Stimulated activated CD4-positive, alpha-beta T cell treated with anti-CD3 and anti-CD28 coated beads, TNF-alpha, amount 100 ng/mL, for 48 hours (primary cell): ENCODE measurements around the gene ZNF184.
"Not testable (repeated sequence)": the region's sequence is repeated elsewhere in the genome, so short reads cannot be mapped to it uniquely, and the experiment has no call there.

ENCODE experiments used
- DNase-seq, 3 donors: peaks; one replicate each; pipeline ENCODE4 v3.0.0-alpha.2; 2020; ENCODE audit warnings: low read depth in 3 of 3

ZNF184 gene

DNA sequence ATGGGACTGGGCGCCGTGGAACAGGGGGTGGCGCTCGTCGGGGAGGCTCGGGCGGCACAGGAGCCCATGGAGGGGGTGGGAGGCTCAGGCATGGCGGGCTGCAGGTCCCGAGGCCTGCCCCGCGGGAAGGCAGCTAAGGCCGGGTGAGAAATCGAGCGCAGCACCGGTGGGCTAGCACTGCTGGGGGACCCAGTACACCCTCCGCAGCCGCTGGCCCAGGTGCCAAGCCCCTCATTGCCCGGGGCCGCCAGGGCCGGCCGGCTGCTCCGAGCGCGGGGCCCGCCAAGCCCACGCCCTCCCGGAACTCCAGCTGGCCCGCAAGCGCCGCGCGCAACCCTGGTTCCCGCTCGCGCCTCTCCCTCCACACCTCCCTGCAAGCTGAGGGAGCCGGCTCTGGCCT lies 48.1 kb downstream of the ZNF184 start:
- DNase-seq, result not testable (repeated sequence)

DNA sequence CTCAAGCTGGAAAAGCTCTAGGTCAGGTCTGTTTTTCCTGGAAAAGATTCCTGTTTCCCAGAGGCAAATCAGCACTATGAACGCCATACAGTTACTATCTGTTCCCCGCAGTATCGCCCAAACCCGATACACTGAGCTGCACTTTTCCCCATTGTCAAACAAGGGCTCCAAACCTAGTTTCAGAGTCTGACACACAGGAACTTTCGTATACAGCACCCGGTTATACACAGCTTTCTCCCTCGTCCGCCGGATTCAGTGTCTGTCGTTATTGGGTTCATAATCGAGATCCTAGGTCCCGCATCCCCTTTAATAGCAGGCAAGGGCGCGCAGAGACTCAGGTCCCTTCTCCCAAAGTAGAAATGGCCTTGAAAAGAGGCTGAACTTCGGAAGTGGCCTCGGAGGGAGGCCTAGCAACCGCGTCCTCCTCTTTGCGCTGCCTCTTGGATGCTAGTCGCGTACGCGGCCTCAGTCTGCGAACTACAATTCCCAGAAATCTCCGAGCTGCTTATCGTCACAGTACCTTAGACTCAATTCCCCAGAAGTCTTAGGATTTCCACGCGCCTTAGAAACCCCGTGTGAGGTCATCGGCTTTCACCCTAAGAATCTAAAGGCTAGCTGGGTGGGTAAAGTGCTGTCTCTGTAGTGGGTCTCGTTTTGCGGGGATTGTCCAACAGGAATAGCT lies 50.1 kb downstream of the ZNF184 start:
- no peak for DNase-seq

DNA sequence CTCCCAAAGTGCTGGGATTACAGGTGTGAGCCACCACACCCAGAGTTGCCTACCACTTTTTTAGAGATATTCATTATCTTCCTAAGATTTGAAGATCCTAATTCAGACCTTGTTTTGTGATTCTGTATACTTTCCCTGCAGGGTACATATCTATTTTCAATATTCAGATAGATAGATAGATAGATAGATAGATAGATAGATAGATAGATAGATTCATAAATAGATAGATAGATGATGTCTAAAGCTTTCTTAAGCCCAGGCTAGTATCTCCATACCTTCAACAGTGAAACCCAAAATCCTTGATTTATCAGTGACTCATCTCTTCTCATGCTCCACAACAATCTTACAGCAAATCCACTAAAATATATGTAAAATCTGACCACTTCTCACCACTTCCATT lies 53.5 kb downstream of the ZNF184 start:
- DNase-seq, result no peak

DNA sequence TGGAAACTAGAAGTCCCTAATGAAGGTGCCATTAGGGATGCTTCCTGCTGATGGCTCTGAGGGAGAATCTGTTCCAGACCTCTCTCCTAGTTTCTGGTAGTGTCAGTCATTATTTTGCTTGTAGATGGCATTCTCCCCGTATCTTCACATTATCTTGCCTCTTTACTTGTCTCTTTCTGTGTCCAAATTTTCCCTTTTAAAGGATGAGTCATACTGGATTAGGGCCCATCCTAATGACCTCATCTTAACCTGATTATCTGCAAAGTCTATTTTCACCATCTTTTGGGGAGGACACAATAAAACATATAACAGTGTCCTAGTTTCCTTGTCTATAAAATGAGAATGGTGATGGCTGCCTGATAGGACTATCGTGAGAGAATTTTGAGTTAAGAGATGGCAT lies 57.0 kb downstream of the ZNF184 start:
- DNase-seq, result no peak

DNA sequence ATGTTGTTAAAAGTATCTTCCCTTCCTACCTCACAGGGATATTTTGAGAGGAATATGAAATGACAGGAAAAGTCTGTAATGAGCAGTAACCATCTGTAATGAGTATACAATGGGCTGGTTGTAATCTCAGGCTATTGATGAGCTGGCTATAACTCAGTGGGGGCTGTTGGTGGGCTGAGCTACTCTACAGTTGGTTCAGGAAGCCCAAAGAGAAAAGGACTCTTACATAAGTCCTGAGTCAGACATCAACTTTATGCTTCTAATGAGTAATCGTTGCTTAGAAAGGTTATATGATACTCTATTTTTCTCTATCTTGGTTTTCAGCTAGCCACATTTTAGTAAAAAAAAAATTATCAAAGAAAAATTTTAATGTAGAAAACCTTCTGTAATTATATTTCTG lies 57.9 kb downstream of the ZNF184 start:
- no peak for DNase-seq

DNA sequence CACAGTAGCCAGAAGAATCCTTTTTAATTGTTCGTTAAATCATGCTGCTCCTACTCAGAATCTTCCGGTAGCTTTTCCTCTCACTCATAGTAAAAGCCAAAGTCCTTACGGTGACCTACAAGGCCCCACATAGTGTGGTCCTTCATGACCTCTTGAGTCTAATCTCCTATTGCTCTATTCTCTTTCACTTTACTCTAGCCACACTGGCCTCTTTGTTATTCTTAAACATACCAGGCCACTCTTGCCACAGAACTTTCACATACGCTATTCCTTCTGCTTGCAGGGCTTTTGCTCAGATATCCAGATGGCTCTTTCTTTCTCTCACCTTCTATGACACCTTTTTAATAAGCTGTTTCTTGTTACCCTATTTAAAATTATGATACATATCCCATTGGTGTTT lies 58.6 kb downstream of the ZNF184 start:
- DNase-seq, result no peak

DNA sequence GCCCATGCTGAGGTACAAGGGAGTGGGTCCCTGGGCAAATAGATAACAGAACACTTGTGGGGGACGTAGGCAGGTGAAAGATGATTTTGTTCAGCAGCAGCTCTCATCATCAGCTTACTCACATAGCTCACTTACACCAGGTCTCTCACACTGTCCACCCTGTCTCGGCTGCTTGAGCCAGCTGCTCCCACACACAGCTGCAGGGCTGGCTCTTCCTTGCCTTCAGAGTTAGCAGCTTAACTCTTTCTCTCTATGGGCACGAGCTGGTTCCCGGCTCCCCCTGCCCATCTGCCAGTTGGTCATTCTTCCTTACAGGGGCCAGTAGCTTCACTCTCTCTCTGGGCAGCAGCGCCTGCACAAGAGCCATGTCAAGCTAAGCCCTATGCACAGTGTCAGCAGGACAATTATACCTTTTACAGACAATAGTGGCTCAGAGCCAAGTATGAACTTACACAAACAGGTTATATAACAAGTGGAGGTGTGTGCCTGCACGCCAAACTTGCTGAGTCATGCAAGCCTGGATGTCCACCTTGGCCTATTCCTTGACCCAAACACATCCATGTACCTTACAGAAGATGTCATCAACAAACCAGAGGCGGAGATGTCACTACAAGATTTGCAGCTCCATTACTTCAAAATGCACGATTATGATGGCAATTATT lies 65.6 kb downstream of the ZNF184 start:
- DNase-seq, result no peak

DNA sequence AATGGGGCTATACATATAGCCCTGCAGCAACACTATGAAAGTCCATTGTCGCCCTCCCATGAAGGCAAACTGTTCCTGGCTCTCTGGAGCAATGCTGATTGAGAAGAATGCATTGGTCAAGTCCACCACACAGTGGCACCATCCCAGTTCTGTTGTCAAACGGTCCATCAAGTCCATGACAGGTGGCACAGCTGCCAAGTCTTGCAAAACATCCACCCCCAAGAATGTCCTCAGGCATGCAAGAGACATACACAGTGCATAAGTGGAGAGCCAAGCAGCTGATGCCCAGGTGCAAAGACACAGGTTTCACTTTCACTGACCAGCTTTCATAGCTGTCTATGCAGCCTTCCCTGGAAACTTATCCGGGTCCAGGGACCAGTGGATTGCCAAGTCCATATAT lies 66.8 kb downstream of the ZNF184 start:
- no peak for DNase-seq

DNA sequence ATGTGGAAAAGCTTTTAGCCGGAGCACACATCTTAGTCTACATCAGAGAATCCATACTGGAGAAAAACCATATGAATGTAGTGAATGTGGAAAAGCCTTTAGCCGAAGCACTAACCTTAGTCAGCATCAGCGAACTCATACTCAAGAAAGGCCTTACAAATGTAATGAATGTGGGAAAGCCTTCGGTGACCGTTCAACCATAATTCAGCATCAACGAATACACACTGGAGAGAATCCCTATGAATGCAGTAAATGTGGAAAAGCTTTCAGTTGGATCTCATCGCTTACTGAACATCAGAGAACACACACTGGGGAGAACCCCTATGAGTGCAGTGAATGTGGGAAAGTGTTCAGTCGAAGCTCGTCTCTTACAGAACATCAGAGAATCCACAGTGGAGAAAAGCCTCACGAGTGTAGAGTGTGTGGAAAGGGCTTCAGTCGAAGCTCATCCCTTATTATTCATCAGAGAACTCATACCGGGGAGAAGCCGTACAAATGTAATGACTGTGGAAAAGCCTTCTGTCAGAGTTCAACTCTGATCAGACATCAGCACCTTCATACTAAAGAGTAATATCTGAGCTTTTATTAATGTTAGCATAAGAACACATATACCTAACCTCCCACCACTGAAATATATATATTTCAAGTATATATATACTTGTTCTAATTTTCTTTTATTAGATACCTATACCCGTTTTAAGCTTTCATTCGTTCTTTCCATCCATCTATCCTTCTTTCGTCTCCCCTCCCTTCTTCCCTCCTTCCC lies 71.8 kb downstream of the ZNF184 start:
- DNase-seq, result no peak
